ENCODE data around the gene RAET1G. TPM values are rescaled to one million over a fixed set of nuclear protein-coding genes. Genes with fewer than 3 reads are reported as not detected.

Gene RAET1G
- total RNA-seq, 1 experiment from 2014 or later, result 0.45 TPM

DNA sequence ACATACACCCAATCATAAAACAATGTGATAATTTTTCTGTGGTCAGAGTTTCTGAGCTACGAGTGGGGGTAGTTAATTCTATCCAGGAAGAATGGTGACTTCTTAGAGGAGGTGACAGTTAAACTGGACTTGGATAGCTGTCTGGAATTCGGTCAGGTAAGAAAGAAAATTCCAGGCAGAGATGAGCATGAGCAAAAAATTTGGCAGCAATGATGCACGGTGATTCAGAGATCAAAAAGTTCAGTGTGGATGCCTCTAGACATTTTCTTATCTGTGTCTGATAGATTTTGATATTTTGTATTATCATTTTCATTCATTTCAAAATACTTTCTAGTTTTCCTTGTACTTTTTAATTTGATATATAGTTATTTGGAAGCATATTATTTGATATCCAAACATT lies 37.0 kb downstream of the RAET1G start:
- no peak for DNase-seq (ENCODE audit: low spot score)
- no peak overlapping the region for H3K4me3 ChIP-seq (ENCODE audit: low read depth, low read length, poor library complexity, severe bottlenecking)
- POLR2A ChIA-PET (ENCODE audit: low non-redundant PET), result no interaction called here
- intact Hi-C loops (cut with micrococcal nuclease; ENCODE audit: unreplicated experiment), result no loop called here
- H3K27ac ChIP-seq (ENCODE audit: low read depth, low read length, poor library complexity, severe bottlenecking), result no peak overlapping the region
- no peaks in the 10 kb centered on the region for H3K36me3 ChIP-seq (ENCODE audit: insufficient read depth, low read length, poor library complexity, severe bottlenecking)
- H3K27me3 ChIP-seq (replicated peaks; ENCODE audit: insufficient read depth, low read depth, low read length, poor library complexity), result no peaks in the 10 kb centered on the region
- no peak for TF ChIP-seq EZH2 (IDR thresholded peaks at IDR 0.05; ENCODE audit: borderline replicate concordance, low read depth, low read length, poor library complexity, severe bottlenecking)
- TF ChIP-seq, protein P1, sequence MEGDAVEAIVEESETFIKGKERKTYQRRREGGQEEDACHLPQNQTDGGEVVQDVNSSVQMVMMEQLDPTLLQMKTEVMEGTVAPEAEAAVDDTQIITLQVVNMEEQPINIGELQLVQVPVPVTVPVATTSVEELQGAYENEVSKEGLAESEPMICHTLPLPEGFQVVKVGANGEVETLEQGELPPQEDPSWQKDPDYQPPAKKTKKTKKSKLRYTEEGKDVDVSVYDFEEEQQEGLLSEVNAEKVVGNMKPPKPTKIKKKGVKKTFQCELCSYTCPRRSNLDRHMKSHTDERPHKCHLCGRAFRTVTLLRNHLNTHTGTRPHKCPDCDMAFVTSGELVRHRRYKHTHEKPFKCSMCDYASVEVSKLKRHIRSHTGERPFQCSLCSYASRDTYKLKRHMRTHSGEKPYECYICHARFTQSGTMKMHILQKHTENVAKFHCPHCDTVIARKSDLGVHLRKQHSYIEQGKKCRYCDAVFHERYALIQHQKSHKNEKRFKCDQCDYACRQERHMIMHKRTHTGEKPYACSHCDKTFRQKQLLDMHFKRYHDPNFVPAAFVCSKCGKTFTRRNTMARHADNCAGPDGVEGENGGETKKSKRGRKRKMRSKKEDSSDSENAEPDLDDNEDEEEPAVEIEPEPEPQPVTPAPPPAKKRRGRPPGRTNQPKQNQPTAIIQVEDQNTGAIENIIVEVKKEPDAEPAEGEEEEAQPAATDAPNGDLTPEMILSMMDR (conservative IDR thresholded peaks at IDR 0.05; ENCODE audit: low read depth, low read length), result no peak
- no peaks in the 10 kb centered on the region for H3K4me1 ChIP-seq (ENCODE audit: insufficient read depth, low read length, poor library complexity, severe bottlenecking)
- BruUV-seq (replicated peaks), result no TSS peak
- H3K9me3 ChIP-seq (ENCODE audit: low read depth, low read length, poor library complexity, severe bottlenecking), result no peaks in the 10 kb centered on the region
- CTCF ChIA-PET, result no interaction called here

DNA sequence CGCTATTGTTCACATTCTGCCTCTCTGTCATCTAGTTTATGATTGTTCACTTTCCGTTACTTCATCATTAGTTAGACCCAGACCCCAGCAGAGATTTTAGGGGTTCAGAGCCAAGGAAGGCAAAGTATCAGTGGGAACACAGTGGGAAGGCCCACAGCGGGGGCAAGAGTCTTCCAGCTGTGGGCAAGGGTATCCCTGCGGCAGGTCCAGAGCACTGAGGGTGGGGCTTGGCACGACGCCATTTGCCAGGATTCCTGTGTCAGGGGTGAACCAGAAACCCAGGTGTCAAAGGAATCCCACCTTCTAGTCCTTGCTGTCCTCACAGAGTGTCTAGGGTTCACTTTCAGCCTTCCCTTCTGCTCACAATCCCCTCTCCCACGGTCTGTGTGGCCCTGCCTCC lies 38.3 kb downstream of the RAET1G start:
- TF ChIP-seq EZH2 (IDR thresholded peaks at IDR 0.05; ENCODE audit: borderline replicate concordance, low read depth, low read length, poor library complexity, severe bottlenecking), result no peak
- TF ChIP-seq, protein P1 (conservative IDR thresholded peaks at IDR 0.05; ENCODE audit: low read depth, low read length), result no peak
- H3K9me3 ChIP-seq (ENCODE audit: low read depth, low read length, poor library complexity, severe bottlenecking), result no peaks in the 10 kb centered on the region
- ChIA-PET CTCF (no interaction called here), POLR2A (ENCODE audit: low non-redundant PET) (no interaction called here)
- no peaks in the 10 kb centered on the region for H3K36me3 ChIP-seq (ENCODE audit: insufficient read depth, low read length, poor library complexity, severe bottlenecking)
- no peak for DNase-seq (ENCODE audit: low spot score)
- H3K4me3 ChIP-seq (ENCODE audit: low read depth, low read length, poor library complexity, severe bottlenecking), result no peak overlapping the region
- H3K27ac ChIP-seq (ENCODE audit: low read depth, low read length, poor library complexity, severe bottlenecking), result no peak overlapping the region
- no TSS peak for BruUV-seq (replicated peaks)
- H3K27me3 ChIP-seq (replicated peaks; ENCODE audit: insufficient read depth, low read depth, low read length, poor library complexity), result no peaks in the 10 kb centered on the region
- intact Hi-C loops (cut with micrococcal nuclease; ENCODE audit: unreplicated experiment), result no loop called here
- no peaks in the 10 kb centered on the region for H3K4me1 ChIP-seq (ENCODE audit: insufficient read depth, low read length, poor library complexity, severe bottlenecking)

DNA sequence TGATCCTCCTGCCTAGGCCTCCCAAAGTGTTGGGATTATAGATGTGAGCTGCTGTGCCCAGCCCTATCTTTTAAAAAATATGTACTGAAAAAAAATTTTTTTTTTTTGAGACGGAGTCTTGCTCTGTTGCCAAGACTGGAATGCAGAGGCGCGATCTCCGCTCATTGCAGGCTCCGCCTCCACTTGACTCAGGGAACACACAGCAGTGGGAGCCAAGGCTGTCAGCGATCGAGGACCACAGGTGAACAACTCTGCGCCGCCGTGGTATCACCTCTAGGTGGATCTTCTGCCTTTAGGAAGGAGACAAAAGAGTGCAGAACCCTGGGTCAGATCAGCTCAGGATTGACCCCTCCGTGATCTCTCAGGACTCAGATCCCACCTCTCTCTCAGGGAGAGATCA lies 38.7 kb downstream of the RAET1G start:
- no peaks in the 10 kb centered on the region for H3K4me1 ChIP-seq (ENCODE audit: insufficient read depth, low read length, poor library complexity, severe bottlenecking)
- BruUV-seq (replicated peaks), result no TSS peak
- H3K27me3 ChIP-seq (replicated peaks; ENCODE audit: insufficient read depth, low read depth, low read length, poor library complexity), result no peaks in the 10 kb centered on the region
- DNase-seq (ENCODE audit: low spot score), result no peak
- H3K4me3 ChIP-seq (ENCODE audit: low read depth, low read length, poor library complexity, severe bottlenecking), result no peak overlapping the region
- H3K9me3 ChIP-seq (ENCODE audit: low read depth, low read length, poor library complexity, severe bottlenecking), result no peaks in the 10 kb centered on the region
- ChIA-PET CTCF (no interaction called here), POLR2A (ENCODE audit: low non-redundant PET) (no interaction called here)
- H3K36me3 ChIP-seq (ENCODE audit: insufficient read depth, low read length, poor library complexity, severe bottlenecking), result no peaks in the 10 kb centered on the region
- intact Hi-C loops (cut with micrococcal nuclease; ENCODE audit: unreplicated experiment), result no loop called here
- no peak overlapping the region for H3K27ac ChIP-seq (ENCODE audit: low read depth, low read length, poor library complexity, severe bottlenecking)
- TF ChIP-seq, protein P1 (conservative IDR thresholded peaks at IDR 0.05; ENCODE audit: low read depth, low read length), result no peak
- TF ChIP-seq EZH2 (IDR thresholded peaks at IDR 0.05; ENCODE audit: borderline replicate concordance, low read depth, low read length, poor library complexity, severe bottlenecking), result no peak
